GM10266 (cell line): ENCODE results near the gene PGBD5.

ENCODE experiments used
- DNase-seq: peaks from one replicate; pipeline ENCODE4 v3.0.0; 2012; ENCODE audit errors: extremely low spot score
- CTCF ChIP-seq: IDR thresholded peaks from 2 replicates; pipeline ENCODE4 v1.5.1; 2012; ENCODE audit warnings: mild to moderate bottlenecking, low read depth; ENCODE audit not compliant: control insufficient read depth, insufficient read depth; ENCODE audit errors: missing control alignments

PGBD5 gene

GRCh38 chr1:230350208-230350921 is 75.8 kb downstream of the PGBD5 start:
- no peak for DNase-seq
- TF ChIP-seq CTCF, result no peak

DNA sequence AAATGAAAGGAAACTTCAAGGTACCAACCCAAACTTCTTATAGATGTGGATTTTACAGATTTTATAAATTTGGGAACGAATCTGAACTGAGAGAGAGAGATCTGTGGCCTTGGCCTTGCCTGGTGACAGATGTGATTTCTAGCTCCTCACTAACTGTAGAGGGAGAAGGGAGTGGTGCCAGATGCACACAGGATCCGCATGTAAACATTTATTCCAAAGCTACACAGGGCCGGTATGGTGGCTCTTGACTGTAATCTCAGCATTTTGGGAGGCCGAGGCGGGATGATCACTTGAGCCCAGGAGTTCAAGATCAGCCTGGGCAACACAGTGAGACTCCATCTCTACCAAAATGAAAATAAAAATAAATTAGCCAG is 77.1 kb downstream of the PGBD5 start:
- TF ChIP-seq CTCF, result no peak

GRCh38 chr1:230348386-230349019 is 77.6 kb downstream of the PGBD5 start:
- TF ChIP-seq CTCF, result no peak
- DNase-seq, result no peak

More for the DNA sequence above, 77.1 kb downstream of the PGBD5 start:
- DNase-seq, result no peak

DNA sequence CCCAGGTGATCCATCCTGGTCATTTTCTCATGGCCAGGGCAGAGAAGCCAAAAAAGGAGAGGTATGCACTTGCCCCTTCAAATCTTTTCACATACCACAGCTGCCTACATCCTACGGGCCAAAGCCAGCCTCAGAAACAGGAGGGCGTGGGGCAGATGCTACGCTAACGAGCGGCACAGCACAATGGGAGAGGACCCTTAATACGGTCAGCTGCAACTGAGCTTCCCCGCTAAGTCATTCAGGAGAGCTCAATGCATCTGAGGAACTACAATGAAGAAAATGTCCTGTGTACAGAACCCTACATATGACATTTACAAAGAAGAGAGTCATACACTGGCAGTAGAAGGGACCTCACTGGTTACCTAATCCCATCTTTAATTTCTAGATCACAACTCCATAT is 78.2 kb downstream of the PGBD5 start:
- no peak for DNase-seq
- no peak for TF ChIP-seq CTCF

- no peak for TF ChIP-seq CTCF
- no peak for DNase-seq
Observed at GRCh38 chr1:230345139-230345885, 80.8 kb downstream of the PGBD5 start.

DNA sequence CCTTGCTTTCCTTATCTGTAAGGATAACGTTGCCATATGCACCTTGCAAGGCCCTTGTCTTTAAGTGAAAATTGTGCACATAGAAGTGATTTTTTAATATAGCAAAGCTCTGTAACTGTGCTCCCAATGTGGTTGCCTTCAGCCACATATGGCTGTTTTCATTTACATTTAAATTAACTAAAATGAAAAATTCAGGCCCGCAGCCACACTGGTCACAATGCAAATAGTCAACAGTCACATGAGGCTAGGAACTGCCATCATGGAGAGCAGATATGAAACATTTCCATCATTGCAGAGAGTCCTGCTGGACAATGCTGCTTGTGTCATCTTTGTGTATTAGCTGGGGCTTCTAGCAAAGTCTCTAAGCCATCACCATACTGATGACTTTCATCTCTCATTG is 83.4 kb downstream of the PGBD5 start:
- no peak for TF ChIP-seq CTCF
- DNase-seq, result no peak

DNA sequence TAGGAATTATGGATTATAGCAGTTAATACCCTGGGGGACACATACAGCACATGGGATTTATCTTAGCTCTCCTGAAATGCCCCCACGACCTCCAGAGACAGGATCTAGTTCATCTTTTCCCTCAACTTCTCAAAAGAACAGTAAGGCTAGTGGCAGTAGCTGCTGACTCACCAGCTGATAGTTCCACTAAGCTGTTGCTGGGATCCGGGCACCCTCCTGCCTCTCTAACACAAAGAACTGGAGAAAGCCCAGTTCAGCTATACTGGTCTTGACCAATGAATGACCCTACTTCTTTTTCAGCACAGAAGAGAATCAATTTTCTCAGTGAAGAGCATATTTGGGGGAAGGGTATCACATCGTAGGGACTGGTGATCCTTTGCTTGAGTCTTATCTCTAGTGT is 84.1 kb downstream of the PGBD5 start:
- no peak for DNase-seq
- no peak for TF ChIP-seq CTCF
